ENCODE data around the gene SPOCD1. TPM values are rescaled to one million over a fixed set of nuclear protein-coding genes. Genes with fewer than 3 reads are reported as not detected.

SPOCD1 gene
- total and polyA plus RNA-seq, 5 donors: 0.09 to 0.25 (median 0.16) TPM; not detected in 1

DNA sequence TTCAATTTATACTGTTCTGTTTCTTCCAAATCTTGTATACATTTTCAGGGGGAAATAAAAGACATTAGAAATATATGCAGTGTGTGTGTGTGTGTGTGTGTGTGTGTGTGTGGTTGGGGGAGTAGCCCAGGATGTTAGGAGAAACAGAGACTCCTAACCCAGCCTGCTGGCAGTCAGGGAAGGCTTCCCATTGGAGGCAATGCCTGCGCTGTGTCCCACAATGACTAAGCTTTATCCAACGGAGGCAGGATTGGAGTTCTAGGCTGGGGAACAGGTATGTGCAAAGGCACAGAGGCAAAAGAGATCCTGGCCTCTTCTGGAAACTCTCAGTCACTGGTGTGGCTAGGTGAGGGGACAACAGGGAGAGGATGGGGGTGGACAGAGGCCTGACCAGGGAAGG, 35.2 kb downstream of the SPOCD1 start:
- Histone ChIP-seq H3K27ac (ENCODE audit: low read length) (no peak overlapping the region), H3K4me1 (ENCODE audit: control insufficient read depth, insufficient read depth, low read length) (peaks cover 4% of the 10 kb centered on the region), H3K27me3 (ENCODE audit: control insufficient read depth, insufficient read depth) (no peaks in the 10 kb centered on the region), H3K9me3 (ENCODE audit: control insufficient read depth, low read length) (no peaks in the 10 kb centered on the region), H3K4me3 (ENCODE audit: low read length) (no peak overlapping the region)
- DNase-seq (no peak), ATAC-seq (no peak)
- intact Hi-C loops (cut with DNase I): loop anchor here in 2 of 4 donors (10.0 kb wide), 3 partner anchors 66 to 216 kb away; no protein-coding TSS in a partner anchor
- 83% methylated on average over 2 of the region's 2 CpGs for WGBS

DNA sequence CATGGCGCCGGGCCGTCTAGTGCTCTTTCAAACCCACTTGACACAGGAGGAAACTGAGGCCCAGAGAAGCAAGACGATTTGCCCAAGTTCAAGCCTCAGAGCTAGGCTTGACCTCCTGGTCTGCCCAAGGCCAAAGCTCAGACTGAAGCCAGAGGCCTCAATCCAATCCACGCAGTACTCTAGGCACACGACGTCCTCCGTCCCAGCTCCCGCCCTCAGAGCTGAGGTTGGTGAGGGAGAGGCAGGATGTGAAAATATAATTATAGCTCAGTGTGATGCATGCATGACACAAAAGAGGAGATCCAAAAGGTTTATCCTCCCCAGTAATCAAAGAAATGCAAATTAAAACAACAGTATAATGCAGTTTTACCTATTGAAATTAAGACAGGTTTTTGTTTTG, 36.1 kb downstream of the SPOCD1 start:
- intact Hi-C loops (cut with DNase I): loop anchor here in 2 of 4 donors (10.0 kb wide), 3 partner anchors 65 to 215 kb away; no protein-coding TSS in a partner anchor
- no peaks in the 10 kb centered on the region for H3K9me3 ChIP-seq (ENCODE audit: control insufficient read depth, low read length)
- no peaks in the 10 kb centered on the region for H3K27me3 ChIP-seq (ENCODE audit: control insufficient read depth, insufficient read depth)
- DNase-seq (no peak), ATAC-seq (no peak)
- peaks cover 4% of the 10 kb centered on the region for H3K4me1 ChIP-seq (ENCODE audit: control insufficient read depth, insufficient read depth, low read length)
- whole genome bisulfite sequencing: 80% methylated on average over 9 of the region's 9 CpGs
- no peak overlapping the region for H3K4me3 ChIP-seq (ENCODE audit: low read length)
- no peak overlapping the region for H3K27ac ChIP-seq (ENCODE audit: low read length)

DNA sequence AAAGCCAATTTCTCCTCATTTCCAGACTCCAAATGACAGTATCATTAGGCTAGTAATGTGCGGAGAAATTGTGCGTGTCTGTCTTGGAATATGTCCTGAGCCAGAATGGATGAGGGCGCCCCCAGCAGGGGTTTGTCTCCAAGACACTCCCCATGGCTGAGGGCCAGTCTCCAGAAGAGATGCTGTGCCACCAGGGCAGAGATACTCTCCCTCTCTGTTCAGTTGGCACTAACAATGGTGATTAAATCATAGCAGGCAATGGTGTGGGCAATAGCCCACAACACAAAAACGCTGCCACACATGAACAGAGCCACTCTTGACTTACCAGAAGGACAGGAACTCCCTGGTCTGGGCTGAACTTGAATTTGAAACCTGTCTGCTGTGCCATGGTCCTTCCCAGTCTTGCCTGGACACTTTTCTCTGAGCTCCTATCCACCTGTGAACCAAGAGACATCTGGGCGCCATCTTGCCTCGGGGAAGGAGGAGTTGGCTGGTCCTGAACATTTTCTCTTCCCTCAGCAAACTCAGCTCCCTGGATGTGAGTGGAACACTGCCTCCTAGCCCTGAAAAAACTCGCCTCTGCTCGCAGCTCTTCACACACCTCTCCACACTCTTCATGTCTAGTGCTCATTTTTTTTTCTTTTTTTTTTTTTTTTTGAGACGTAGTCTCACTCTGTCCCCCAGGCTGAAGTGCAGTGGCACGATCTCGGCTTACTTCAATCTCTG, 36.9 kb downstream of the SPOCD1 start:
- intact Hi-C loops (cut with DNase I): no loop called here
- Histone ChIP-seq H3K4me3 (ENCODE audit: low read length) (no peak overlapping the region), H3K4me1 (ENCODE audit: control insufficient read depth, insufficient read depth, low read length) (peaks cover 4% of the 10 kb centered on the region), H3K27me3 (ENCODE audit: control insufficient read depth, insufficient read depth) (no peaks in the 10 kb centered on the region), H3K9me3 (ENCODE audit: control insufficient read depth, low read length) (no peaks in the 10 kb centered on the region), H3K27ac (ENCODE audit: low read length) (no peak overlapping the region)
- DNase-seq (no peak), ATAC-seq (no peak)
- 92% methylated on average over 11 of the region's 11 CpGs for WGBS

DNA sequence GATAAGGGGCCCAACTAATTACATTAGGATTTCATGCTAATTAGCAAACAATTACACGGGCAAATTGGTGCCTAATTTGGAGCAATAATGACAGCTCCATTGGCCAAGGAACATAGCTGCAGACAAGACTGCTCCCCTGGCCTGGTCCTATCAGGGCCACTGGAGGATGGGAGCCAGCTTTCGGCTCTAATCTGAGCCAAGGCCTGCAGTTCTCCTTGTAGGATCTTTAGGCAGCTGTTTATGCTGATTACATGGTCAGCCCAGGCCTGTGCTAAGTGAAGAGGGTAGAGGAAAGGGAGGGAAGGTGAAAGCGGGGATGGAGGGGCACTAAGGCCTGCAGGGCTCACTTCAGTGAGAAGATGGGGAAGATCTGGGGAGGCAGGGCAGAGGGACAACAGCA, 39.3 kb downstream of the SPOCD1 start:
- WGBS: 60% methylated on average over 3 of the region's 3 CpGs
- H3K27ac ChIP-seq (ENCODE audit: low read length): no peak overlapping the region
- no peak overlapping the region for H3K4me3 ChIP-seq (ENCODE audit: low read length)
- no peaks in the 10 kb centered on the region for H3K9me3 ChIP-seq (ENCODE audit: control insufficient read depth, low read length)
- intact Hi-C loops (cut with DNase I): no loop called here
- DNase-seq (no peak), ATAC-seq (no peak)
- H3K4me1 ChIP-seq (ENCODE audit: control insufficient read depth, insufficient read depth, low read length): no peaks in the 10 kb centered on the region
- no peaks in the 10 kb centered on the region for H3K27me3 ChIP-seq (ENCODE audit: control insufficient read depth, insufficient read depth)

DNA sequence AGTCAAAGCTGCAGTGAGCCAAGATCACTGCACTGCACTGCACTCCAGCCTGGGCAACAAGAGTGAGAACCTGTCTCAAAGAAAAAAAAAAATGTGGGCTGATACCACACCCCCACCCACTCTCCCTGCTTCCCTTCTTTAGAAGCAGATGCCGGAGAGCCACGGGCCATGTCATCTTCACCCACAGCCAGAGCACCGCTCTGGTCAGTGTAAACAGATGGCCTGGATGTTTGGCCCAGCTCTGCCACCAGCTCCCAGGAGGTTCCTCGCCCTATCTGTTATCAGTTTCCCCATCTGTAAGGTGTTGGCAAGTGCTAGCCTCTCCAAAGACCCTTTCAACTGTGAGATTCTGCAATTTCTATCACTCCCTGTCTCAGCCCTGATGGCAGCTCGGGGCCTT, 39.8 kb downstream of the SPOCD1 start:
- Histone ChIP-seq H3K27me3 (ENCODE audit: control insufficient read depth, insufficient read depth) (no peaks in the 10 kb centered on the region), H3K27ac (ENCODE audit: low read length) (no peak overlapping the region), H3K4me3 (ENCODE audit: low read length) (no peak overlapping the region), H3K4me1 (ENCODE audit: control insufficient read depth, insufficient read depth, low read length) (no peaks in the 10 kb centered on the region), H3K9me3 (ENCODE audit: control insufficient read depth, low read length) (no peaks in the 10 kb centered on the region)
- intact Hi-C loops (cut with DNase I): no loop called here
- 83% methylated on average over 5 of the region's 5 CpGs for WGBS
- DNase-seq (peak in 1 of 3 donors; percentile 30), ATAC-seq (no peak)

DNA sequence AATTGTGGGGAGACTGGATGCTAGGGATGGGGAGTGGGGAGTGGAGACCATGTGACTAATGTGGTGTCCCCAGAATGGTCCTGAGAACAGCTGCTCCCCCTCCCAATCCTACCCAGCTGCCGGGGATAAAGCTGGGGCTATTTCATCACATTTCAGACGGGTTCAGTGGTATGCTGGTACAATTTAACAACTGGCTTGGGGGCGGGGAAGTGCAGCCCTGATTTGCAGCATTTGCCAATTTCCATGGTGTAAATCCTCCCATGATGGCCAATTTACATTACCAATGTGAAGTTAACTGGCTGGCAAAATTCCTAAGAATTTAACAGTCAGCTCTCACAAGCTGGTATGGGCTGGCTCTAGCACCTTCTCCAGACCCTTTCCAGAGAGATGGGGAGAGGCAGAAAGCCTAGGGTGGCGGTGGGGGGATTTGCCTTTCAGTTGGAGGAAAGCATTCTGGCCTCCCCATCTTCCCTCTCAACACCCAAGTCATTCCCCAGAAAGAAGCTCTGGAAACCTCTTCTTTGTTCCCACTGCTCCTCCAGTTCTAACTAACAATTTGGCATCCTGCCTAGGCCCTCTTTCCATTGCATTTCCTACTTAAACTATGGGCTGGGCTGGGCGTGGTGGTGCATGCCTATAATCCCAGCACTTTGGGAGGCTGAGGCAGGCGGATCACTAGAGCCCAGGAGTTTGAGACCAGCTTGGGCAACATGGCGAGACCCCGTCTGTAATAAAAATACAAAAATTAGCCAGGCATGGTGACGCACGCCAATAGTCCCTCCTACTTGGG, 40.4 kb downstream of the SPOCD1 start:
- no peak for ATAC-seq
- Histone ChIP-seq H3K4me3 (ENCODE audit: low read length) (no peak overlapping the region), H3K9me3 (ENCODE audit: control insufficient read depth, low read length) (no peaks in the 10 kb centered on the region), H3K27ac (ENCODE audit: low read length) (no peak overlapping the region), H3K4me1 (ENCODE audit: control insufficient read depth, insufficient read depth, low read length) (no peaks in the 10 kb centered on the region), H3K27me3 (ENCODE audit: control insufficient read depth, insufficient read depth) (no peaks in the 10 kb centered on the region)
- peak in 1 of 3 donors; percentile 3 for DNase-seq
- 85% methylated on average over 10 of the region's 10 CpGs for WGBS
- intact Hi-C loops (cut with DNase I): no loop called here

DNA sequence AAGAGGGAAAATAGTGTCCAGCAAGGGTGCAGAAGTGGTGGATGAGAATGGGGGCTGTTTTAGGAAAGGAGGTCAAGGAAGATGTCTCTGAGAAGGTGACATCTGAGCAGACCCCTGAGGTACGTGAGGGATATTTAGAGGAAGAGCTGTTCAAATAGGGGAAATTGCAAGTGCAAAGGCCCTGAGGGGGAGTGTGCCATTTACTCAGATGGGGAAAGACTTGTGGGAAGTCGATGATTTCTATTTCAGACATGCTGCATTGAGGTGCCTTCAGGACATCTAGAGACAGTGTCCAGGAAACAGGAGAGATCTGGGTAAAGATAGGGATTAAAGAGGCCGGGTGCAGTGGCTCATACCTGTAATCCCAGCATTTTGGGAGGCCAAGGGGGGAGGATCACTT, 41.3 kb downstream of the SPOCD1 start:
- H3K27me3 ChIP-seq (ENCODE audit: control insufficient read depth, insufficient read depth): no peaks in the 10 kb centered on the region
- intact Hi-C loops (cut with DNase I): no loop called here
- H3K4me1 ChIP-seq (ENCODE audit: control insufficient read depth, insufficient read depth, low read length): no peaks in the 10 kb centered on the region
- no peaks in the 10 kb centered on the region for H3K9me3 ChIP-seq (ENCODE audit: control insufficient read depth, low read length)
- 78% methylated on average over 3 of the region's 3 CpGs for WGBS
- no peak overlapping the region for H3K27ac ChIP-seq (ENCODE audit: low read length)
- no peak overlapping the region for H3K4me3 ChIP-seq (ENCODE audit: low read length)
- ATAC-seq: no peak
- DNase-seq: peak in 1 of 3 donors; percentile 2

DNA sequence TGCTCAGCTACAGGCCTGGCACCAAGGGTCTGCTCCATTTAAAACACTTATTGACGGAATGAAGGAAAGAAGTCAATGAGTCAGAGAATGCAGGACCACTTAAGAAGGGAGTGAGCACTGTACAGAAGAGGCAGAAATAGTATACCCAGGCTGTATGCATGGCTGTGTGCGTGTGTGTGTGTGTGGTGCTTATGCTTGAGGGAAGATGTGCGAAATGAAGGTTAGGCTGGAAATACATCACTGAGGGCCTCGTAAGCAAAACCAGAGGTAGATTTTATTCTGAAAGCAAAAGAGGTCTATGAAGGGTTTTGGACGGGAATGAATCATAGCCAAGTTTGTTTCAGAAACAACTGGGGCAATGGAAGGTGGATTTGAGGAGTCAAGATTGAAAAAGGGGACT, 42.0 kb downstream of the SPOCD1 start:
- Histone ChIP-seq H3K4me1 (ENCODE audit: control insufficient read depth, insufficient read depth, low read length) (no peaks in the 10 kb centered on the region), H3K9me3 (ENCODE audit: control insufficient read depth, low read length) (no peaks in the 10 kb centered on the region), H3K27me3 (ENCODE audit: control insufficient read depth, insufficient read depth) (no peaks in the 10 kb centered on the region), H3K4me3 (ENCODE audit: low read length) (no peak overlapping the region), H3K27ac (ENCODE audit: low read length) (no peak overlapping the region)
- intact Hi-C loops (cut with DNase I): no loop called here
- ATAC-seq (no peak), DNase-seq (no peak)
- WGBS: 93% methylated on average over 5 of the region's 5 CpGs

DNA sequence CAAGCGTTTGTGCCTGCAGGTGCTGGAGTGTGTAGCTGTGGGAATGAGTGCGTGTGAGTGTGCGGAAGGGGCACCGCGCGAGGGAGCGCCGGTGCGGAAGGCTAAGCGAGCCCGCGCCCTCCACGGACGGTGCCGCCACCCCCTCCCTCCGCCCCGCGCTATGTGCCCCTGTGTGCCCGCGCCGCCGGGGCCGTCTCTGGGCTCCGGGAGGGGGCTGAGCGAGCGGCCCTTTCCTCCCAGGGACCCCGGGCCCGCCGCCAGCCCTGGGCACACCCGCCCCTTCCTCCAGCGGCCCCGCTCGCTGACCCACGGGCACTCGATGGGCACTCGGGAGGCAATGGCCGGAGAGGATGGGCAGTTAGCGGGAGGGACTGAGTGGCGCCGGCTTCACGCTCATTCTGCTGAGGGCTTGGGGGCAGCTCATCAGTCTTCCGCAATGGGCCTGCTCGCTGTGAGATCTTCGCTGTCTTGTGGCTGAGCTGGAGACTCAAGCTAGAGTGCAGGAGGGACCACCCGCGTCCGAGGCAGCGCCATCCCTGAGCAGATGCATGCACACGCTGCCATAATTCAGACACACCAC, 43.1 kb downstream of the SPOCD1 start:
- intact Hi-C loops (cut with DNase I): no loop called here
- no peak overlapping the region for H3K27ac ChIP-seq (ENCODE audit: low read length)
- WGBS: 15% methylated on average over 49 of the region's 49 CpGs
- peak in 1 of 2 donors; percentile 4 for ATAC-seq
- H3K27me3 ChIP-seq (ENCODE audit: control insufficient read depth, insufficient read depth): no peaks in the 10 kb centered on the region
- no peaks in the 10 kb centered on the region for H3K9me3 ChIP-seq (ENCODE audit: control insufficient read depth, low read length)
- H3K4me3 ChIP-seq (ENCODE audit: low read length): no peak overlapping the region
- peak in 1 of 3 donors; percentile 43 for DNase-seq
- H3K4me1 ChIP-seq (ENCODE audit: control insufficient read depth, insufficient read depth, low read length): no peaks in the 10 kb centered on the region

DNA sequence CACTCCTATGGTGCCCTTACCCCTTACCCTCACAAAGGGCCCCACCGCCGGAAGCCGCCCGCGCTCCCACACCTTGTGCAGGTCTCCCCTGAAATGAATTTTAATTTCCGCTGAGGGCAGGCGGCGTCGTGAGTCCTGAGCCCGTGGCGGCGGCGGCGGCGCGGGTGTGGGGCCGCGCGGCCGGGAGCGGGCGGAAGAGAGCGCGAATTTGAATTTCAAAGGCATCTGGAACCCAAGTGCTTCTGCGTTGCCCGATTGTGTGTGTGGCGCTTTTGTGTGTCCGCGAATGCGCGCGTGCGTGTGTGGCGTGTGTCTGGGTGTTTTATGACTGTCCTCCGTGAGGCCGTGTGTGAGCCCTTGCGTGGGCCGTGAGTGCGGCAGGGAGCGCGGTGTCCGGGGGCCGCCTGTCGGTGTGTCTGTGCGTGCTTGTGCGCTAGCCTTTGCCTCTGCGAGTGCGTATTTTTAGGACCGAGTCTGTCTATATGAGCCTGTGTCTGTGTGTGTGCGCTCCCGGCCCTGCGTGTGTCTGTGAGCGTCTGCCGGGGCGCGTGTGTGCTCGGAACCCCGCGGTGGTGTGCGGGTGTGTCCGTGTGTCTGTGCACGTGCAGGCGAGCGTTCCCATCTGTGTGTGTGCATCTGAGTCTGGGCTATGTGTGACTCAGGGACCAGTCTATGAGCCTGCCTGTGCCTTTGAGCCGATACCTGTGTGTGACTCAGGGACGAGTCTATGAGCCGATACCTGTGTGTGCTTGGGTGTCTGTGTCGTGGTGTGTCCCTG, 43.7 kb downstream of the SPOCD1 start:
- intact Hi-C loops (cut with DNase I): no loop called here
- Histone ChIP-seq H3K27ac (ENCODE audit: low read length) (no peak overlapping the region), H3K4me1 (ENCODE audit: control insufficient read depth, insufficient read depth, low read length) (no peaks in the 10 kb centered on the region), H3K9me3 (ENCODE audit: control insufficient read depth, low read length) (no peaks in the 10 kb centered on the region), H3K4me3 (ENCODE audit: low read length) (no peak overlapping the region), H3K27me3 (ENCODE audit: control insufficient read depth, insufficient read depth) (no peaks in the 10 kb centered on the region)
- WGBS: 9% methylated on average over 68 of the region's 68 CpGs
- DNase-seq (peak in 1 of 3 donors; percentile 65), ATAC-seq (peak in 1 of 2 donors; percentile 6)

Measured in right cardiac atrium (tissue), 5 donors.